Tibial nerve (tissue), 4 donors: ENCODE data around the gene CLASRP.

Experiments used
- CTCF ChIP-seq, 5 experiments: fragments of 200-600 bp in 3 of 5; fragments of 450-650 bp in 2 of 5; sonication (generic) in 3 of 5; IDR thresholded peaks; one replicate each; pipeline ENCODE4 v1.5.1; 2016 to 2019; ENCODE audit warnings: antibody characterized with exemption in 5 of 5, mild to moderate bottlenecking in 3 of 5, moderate library complexity in 2 of 5
- EP300 ChIP-seq, 2 donors: sonication (generic); formaldehyde crosslinking; IDR thresholded peaks; one replicate each; pipeline ENCODE4 v1.6.1; 2017; ENCODE audit warnings: antibody characterized with exemption in 2 of 2, mild to moderate bottlenecking in 1 of 2
- POLR2A ChIP-seq, 2 donors: fragments of 450-650 bp; IDR thresholded peaks; one replicate each; pipeline ENCODE4 v1.6.1; 2017; ENCODE audit warnings: antibody characterized with exemption in 2 of 2, mild to moderate bottlenecking in 2 of 2, moderate library complexity in 2 of 2

GRCh38 chr19:45092747-45093678 lies 54.2 kb downstream of the CLASRP start, which contains the start of gene PPP1R37:
- TF ChIP-seq CTCF (IDR thresholded peaks at IDR 0.05) (peak in 4 of 5 experiments; percentile 8 to 65 (median 42)), POLR2A (IDR thresholded peaks at IDR 0.05) (peak in 1 of 2 donors; percentile 31), EP300 (IDR thresholded peaks at IDR 0.05) (peak; percentile 83 to 90)
